Urinary bladder (tissue), 4 donors: ENCODE measurements around the gene LUC7L2. TPM values are rescaled to one million over a fixed set of nuclear protein-coding genes. Genes with fewer than 3 reads are reported as not detected.
"Not testable (repeated sequence)": the region's sequence is repeated elsewhere in the genome, so short reads cannot be mapped to it uniquely, and the experiment has no call there.

Experiments
- DNase-seq: peaks from one replicate; pipeline ENCODE4 v3.0.0-alpha.2; 2015; ENCODE audit errors: extremely low spot score
- H3K27ac ChIP-seq: one replicate; pipeline ENCODE4 v1.5.1; 2013; ENCODE audit warnings: low read depth, mild to moderate bottlenecking, moderate library complexity
- H3K36me3 ChIP-seq: one replicate; pipeline ENCODE4 v1.6.1; 2013; ENCODE audit warnings: mild to moderate bottlenecking, moderate library complexity; ENCODE audit not compliant: insufficient read depth
- H3K4me1 ChIP-seq: one replicate; pipeline ENCODE4 v1.6.1; 2013; ENCODE audit warnings: mild to moderate bottlenecking, moderate library complexity; ENCODE audit not compliant: insufficient read depth
- H3K4me3 ChIP-seq: one replicate; pipeline ENCODE4 v1.5.1; 2013; ENCODE audit warnings: low read depth, low read length
- WGBS: extraction: QIAGEN DNeasy Blood & Tissue Kit; methylation state at CpG from one replicate; pipeline ENCODE4 v1.1.7; 2013; 5-methylcytosine and 5-hydroxymethylcytosine counted together
- polyA plus RNA-seq: library from polyadenylated mRNA; stranded (reverse); fragments of 200-250 nt; gene quantifications from one replicate; pipeline ENCODE4 v1.2.3, GENCODE V29; 2013
- small RNA-seq: library from RNA; depleted of rRNA; stranded (forward); fragments of <200 nt; gene quantifications from one replicate; pipeline ENCODE3, GENCODE V24; 2014
- total RNA-seq: library from RNA; depleted of rRNA; stranded (reverse); fragments of >200 nt; gene quantifications from one replicate; pipeline ENCODE4 v1.2.3, GENCODE V29; 2014
- donor health status: healthy with polysubstance abuse.
- donor health status: healthy.

The LUC7L2 gene
- total and polyA plus RNA-seq, 2 donors = 54.0 to 94.0 TPM

DNA sequence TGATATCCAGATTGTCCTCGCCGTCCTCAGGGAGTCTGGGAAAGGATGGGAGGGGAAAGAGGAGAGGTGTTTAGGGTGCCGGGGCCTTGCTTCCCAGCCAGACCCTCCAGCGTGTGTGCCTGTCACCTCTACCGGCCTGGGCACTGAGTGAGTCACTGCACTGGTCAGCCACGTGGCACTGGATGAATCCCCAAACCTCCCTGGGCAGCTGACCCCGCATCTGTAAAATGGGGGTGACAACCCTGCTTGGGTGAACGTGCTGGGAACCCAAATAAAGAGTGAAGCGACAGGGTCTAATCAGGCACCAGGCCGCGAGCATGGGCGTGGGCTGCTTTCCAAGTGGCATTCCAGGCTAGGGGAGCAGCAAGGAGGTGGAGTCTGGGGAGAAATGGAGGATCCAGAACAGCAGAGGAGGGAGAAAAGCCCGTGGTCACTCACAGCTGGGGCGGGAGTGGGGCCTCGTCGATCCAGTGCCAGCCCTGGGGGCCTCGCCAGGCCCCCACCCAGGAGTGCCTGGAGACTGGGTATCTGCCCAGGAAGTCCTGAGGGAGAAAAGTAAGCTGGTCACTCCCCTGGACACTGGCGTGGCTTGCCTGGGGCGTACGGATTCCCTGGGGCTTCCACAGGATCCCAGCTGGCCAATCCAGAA is 94.1 kb downstream of the LUC7L2 start:
- 46% methylated on average over 20 of the region's 20 CpGs for WGBS
- H3K27ac ChIP-seq = no peak overlapping the region

DNA sequence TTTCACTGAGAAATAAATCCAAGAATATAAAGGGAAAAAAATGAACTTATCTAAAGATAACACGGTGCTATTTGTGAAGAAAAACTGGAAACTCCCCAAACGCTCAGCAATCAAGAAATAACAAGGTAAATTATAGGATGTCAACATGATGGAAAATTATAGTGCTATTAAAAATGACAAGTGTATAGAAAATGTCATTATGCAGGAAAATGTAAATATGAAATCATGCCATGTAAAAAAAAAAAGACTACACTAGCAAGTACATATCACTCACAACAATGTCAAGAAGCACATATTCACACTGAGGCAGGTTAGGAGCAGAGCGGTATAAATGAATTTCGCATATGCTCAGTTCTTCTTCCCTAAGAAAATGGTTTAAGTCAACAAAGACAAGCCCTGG is 96.1 kb downstream of the LUC7L2 start:
- Histone ChIP-seq H3K4me3 (no peak overlapping the region), H3K36me3 (no peaks in the 10 kb centered on the region), H3K4me1 (no peaks in the 10 kb centered on the region), H3K27ac (no peak overlapping the region)
- WGBS = 89% methylated on average over 4 of the region's 4 CpGs
- no peak for DNase-seq

More for the DNA sequence above, 94.1 kb downstream of the LUC7L2 start:
- DNase-seq = no peak
- H3K36me3 ChIP-seq = no peaks in the 10 kb centered on the region
- no peaks in the 10 kb centered on the region for H3K4me1 ChIP-seq
- no peak overlapping the region for H3K4me3 ChIP-seq

DNA sequence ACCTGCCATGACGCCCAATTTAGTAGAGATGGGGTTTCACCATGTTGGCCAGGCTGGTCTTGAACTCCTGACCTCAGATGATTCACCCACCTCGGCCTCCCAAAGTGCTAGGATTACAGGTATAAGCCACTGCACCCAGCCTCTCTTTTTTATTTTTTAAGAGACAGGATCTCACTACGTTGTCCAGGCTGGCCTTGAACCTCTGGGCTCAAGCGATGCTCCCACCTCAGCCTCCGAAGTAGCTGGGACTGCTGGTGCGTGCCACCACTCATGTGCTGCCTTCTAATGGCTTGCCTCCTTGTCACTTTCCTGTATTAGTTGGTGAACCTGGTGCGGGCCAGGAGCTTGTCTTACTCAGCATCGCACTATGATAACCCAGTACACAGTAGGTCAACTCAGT is 96.8 kb downstream of the LUC7L2 start:
- Histone ChIP-seq H3K4me3 (no peak overlapping the region), H3K27ac (no peak overlapping the region), H3K4me1 (no peaks in the 10 kb centered on the region), H3K36me3 (no peaks in the 10 kb centered on the region)
- DNase-seq = no peak
- 97% methylated on average over 8 of the region's 8 CpGs for WGBS

DNA sequence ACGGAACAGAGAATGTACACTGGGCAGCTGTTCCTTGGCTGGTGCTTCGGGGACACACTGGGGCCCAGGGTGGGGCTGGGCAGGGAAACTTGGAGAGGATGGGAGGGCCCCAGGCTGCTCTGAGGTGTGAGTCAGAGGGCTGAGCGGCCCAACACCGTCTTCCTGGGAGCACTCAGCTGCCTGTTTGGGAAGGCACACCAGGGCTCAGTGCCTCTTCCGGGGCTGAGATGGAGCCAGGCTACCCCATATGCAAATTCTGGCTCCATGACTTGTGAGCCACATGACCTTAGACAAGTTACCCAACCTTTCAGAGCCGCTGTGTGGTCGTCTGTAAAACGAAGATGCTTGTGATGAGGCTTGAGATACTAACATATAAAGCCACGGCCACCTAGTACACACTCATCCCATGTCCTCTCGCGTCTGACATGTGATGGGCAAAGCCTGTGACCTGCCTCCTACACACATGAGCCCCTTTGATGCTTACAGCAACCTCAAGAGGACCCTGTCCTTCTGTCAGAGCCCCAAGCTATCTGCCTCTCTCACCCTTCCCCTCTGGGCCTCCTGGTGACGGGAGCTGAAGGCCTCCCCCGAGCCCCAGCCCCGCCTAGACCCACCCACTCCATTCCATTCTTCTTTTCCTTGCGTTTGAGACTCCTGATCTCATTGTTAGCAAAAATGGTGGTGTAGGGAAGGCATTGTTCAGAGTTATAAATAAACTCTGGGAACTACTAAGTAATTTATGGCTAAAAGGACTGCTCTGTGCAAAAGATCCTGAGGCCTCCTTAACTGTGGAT is 97.7 kb downstream of the LUC7L2 start:
- Histone ChIP-seq H3K4me3 (no peak overlapping the region), H3K4me1 (no peaks in the 10 kb centered on the region), H3K27ac (no peak overlapping the region), H3K36me3 (no peaks in the 10 kb centered on the region)
- no peak for DNase-seq
- WGBS = 71% methylated on average over 15 of the region's 15 CpGs

DNA sequence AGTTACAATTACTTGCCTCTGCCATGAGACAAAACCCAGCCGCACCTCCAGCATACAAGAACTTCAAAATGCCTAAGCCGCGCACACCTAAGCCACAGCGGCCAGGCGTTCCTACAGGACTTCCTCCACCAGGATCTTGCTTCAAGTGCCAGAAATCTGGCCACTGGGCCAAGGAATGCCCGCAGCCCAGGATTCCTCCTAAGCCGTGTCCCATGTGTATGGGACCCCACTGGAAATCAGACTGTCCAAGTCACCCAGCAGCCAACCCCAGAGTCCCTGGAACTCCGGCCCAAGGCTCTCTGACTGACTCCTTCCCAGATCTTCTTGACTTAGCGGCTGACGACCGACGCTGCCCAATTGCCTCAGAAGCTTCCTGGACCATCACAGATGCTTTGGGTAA is 103.7 kb downstream of the LUC7L2 start:
- DNase-seq, H3K27ac ChIP-seq, H3K36me3 ChIP-seq, H3K4me3 ChIP-seq, H3K4me1 ChIP-seq: not testable (repeated sequence)
- 97% methylated on average over 12 of the region's 12 CpGs for WGBS

DNA sequence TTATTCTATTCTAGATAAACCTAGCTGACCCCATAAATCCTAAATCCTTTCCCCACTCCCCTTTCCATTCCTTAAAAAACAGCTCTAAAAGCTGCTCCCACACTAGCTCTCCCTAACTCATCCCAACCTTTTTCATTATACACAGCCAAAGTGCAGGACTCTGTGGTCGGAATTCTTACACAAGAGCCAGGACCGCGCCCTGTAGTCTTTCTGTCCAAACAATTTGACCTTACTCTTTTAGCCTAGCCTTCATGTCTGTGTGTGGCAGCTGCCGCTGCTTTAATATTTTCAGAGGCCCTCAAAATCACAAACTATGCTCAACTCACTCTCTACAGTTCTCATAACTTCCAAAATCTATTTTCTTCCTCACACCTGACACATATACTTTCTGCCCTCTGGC is 104.8 kb downstream of the LUC7L2 start:
- not testable (repeated sequence) for H3K36me3 ChIP-seq, H3K27ac ChIP-seq, H3K4me1 ChIP-seq, H3K4me3 ChIP-seq, DNase-seq
- 91% methylated on average over 4 of the region's 4 CpGs for WGBS

DNA sequence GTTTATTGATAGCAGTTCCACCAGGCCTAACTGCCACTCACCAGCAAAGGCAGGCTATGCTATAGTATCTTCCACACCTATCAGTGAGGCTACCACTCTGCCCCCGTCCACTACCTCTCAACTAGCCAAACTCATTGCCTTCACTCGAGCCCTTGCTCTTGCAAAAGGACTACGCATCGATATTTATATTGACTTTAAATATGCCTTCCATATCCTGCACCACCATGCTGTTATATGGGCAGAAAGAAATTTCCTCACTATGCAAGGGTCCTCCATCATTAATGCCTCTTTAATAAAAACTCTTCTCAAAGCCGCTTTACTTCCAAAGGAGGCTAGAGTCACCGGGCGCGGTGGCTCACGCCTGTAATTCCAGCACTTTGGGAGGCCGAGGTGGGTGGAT is 105.4 kb downstream of the LUC7L2 start:
- H3K4me1 ChIP-seq, H3K36me3 ChIP-seq, H3K4me3 ChIP-seq, DNase-seq, H3K27ac ChIP-seq: not testable (repeated sequence)
- WGBS = 97% methylated on average over 10 of the region's 10 CpGs

DNA sequence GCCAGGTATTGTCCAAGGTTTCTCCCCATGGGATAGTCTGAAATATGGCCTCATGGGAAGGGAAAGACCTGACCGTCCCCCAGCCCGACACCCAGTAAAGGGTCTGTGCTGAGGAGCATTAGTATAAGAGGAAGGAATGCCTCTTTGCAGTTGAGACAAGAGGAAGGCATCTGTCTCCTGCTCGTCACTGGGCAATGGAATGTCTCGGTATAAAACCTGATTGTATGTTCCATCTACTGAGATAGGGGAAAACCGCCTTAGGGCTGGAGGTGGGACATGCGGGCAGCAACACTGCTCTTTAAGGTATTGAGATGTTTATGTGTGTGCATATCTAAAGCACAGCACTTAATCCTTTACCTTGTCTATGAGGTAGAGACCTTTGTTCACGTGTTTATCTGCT is 108.0 kb downstream of the LUC7L2 start:
- H3K36me3 ChIP-seq, DNase-seq, H3K4me3 ChIP-seq, H3K4me1 ChIP-seq, H3K27ac ChIP-seq: not testable (repeated sequence)
- 77% methylated on average over 7 of the region's 7 CpGs for WGBS

DNA sequence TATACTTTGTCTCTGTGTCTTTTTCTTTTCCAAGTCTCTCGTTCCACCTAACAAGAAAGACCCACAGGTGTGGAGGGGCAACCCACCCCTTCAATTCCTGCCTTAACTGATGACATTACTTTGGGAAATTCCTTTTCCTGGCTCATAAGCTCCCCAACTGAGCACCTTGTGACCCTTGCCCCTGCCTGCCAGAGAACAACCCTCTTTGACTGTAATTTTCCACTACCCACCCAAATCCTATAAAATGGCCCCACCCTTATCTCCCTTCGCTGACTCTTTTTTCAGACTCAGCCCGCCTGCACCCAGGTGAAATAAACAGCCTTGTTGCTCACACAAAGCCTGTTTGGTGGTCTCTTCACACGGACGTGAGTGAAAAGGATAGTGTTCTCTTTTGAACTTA is 108.6 kb downstream of the LUC7L2 start:
- WGBS = 69% methylated on average over 5 of the region's 5 CpGs
- not testable (repeated sequence) for H3K36me3 ChIP-seq, H3K27ac ChIP-seq, H3K4me3 ChIP-seq, H3K4me1 ChIP-seq, DNase-seq

DNA sequence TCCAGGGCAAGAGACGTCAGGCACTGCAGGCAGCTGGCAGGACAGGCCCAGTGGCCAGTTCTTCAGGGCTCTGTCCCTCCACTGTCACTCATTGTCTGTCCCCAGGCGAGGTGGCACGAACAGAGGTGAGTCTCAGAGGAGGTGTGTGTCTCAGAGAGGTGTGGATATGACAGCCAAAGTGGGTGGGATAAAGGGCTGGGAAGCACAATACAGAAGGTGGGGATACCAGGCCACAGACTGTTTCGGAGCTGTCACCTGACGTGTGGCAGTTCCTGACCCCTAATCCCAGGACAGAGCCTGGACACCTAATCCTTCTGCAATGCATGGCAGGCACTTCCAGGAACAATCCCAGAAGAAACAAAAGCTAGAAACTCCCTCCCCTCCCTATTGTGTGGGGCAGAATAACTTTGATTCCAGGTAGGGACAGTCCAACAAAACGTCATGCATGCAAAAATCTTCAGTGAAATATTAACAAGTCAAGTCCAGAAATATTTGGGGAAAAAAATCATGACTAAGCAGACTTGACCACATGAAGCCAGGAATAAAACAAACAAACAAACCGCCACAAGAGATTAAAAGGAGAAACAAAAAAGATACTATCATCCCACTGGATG is 112.2 kb downstream of the LUC7L2 start:
- WGBS = 62% methylated on average over 7 of the region's 7 CpGs
- peaks cover 1% of the 10 kb centered on the region for H3K4me1 ChIP-seq
- no peaks in the 10 kb centered on the region for H3K36me3 ChIP-seq
- no peak overlapping the region for H3K27ac ChIP-seq
- DNase-seq = no peak
- H3K4me3 ChIP-seq = no peak overlapping the region

Small RNA genes within 50 kb of the gene (small RNA-seq; reads per million reads assigned to genes)
- not detected for gene RNU6-206P
- not detected for gene RNU6-911P

Other genes starting within 250 kb of the LUC7L2 start
- 28.1 TPM for gene UBN2, start 128.7 kb upstream of the LUC7L2 start, total RNA-seq
- gene UBN2, start 128.7 kb upstream of the LUC7L2 start, polyA plus RNA-seq = 3.1 TPM
- gene FMC1, start 18.6 kb upstream of the LUC7L2 start, total RNA-seq = 15.1 TPM
- gene FMC1, start 18.6 kb upstream of the LUC7L2 start, polyA plus RNA-seq = 34.0 TPM
- gene KLRG2, start 123.8 kb downstream of the LUC7L2 start, total RNA-seq = not detected
- 0.09 TPM for gene KLRG2, start 123.8 kb downstream of the LUC7L2 start, polyA plus RNA-seq
- gene CLEC2L, start 163.8 kb downstream of the LUC7L2 start, total RNA-seq = 0.32 TPM
- 0.08 TPM for gene CLEC2L, start 163.8 kb downstream of the LUC7L2 start, polyA plus RNA-seq